HepG2 (cell line): ENCODE data around the gene SNAI1. TPM values are rescaled to one million over a fixed set of nuclear protein-coding genes. Genes with fewer than 3 reads are reported as not detected.

Source experiments
- EEA1 ChIP-seq: sonication (generic); formaldehyde crosslinking; IDR thresholded peaks from 2 replicates; pipeline ENCODE4 v1.5.1; 2020; ENCODE audit warnings: mild to moderate bottlenecking, missing genetic modification reagents, borderline replicate concordance
- GATAD1 ChIP-seq: IDR thresholded peaks from 2 replicates; pipeline ENCODE4 v1.6.1; 2016; ENCODE audit warnings: missing genetic modification reagents, missing compliant biosample characterization
- HBP1 ChIP-seq: IDR thresholded peaks from 2 replicates; pipeline ENCODE4 v1.6.1; 2016; ENCODE audit warnings: low read depth, control low read depth
- HNF1B ChIP-seq: sonication (generic); formaldehyde crosslinking; IDR thresholded peaks from 2 replicates; pipeline ENCODE4 v1.5.1; 2020; ENCODE audit warnings: mild to moderate bottlenecking, moderate library complexity, missing genetic modification reagents
- HNRNPH1 ChIP-seq: fragments of 200-400 bp; formaldehyde crosslinking; optimal IDR thresholded peaks from 2 replicates; pipeline ENCODE3; 2017; ENCODE audit warnings: mild to moderate bottlenecking, low read depth, low read length
- HOXD1 ChIP-seq: sonication (generic); formaldehyde crosslinking; IDR thresholded peaks from 2 replicates; pipeline ENCODE4 v1.5.0; 2020; ENCODE audit warnings: missing genetic modification reagents
- ISX ChIP-seq: sonication (generic); formaldehyde crosslinking; conservative IDR thresholded peaks from 2 replicates; pipeline ENCODE4 v1.5.0; 2020; ENCODE audit warnings: missing genetic modification reagents
- KAT8 ChIP-seq: IDR thresholded peaks from 2 replicates; pipeline ENCODE4 v1.6.1; 2016; ENCODE audit warnings: missing genetic modification reagents, missing compliant biosample characterization
- KIAA2018 ChIP-seq: sonication (generic); formaldehyde crosslinking; IDR thresholded peaks from 2 replicates; pipeline ENCODE4 v1.5.0; 2020; ENCODE audit warnings: mild to moderate bottlenecking, missing genetic modification reagents, borderline replicate concordance
- TARDBP ChIP-seq: sonication (generic); formaldehyde crosslinking; IDR thresholded peaks from 2 replicates; pipeline ENCODE4 v1.8.0; 2022; ENCODE audit warnings: mild to moderate bottlenecking, missing genetic modification reagents
- TP53 ChIP-seq: sonication (generic); formaldehyde crosslinking; conservative IDR thresholded peaks from 2 replicates; pipeline ENCODE4 v1.4.0; 2020; ENCODE audit warnings: missing genetic modification reagents
- ZBTB1 ChIP-seq: sonication (generic); formaldehyde crosslinking; IDR thresholded peaks from 2 replicates; pipeline ENCODE4 v1.4.0; 2020; ENCODE audit warnings: missing genetic modification reagents, borderline replicate concordance
- ZNF496 ChIP-seq: sonication (generic); formaldehyde crosslinking; IDR thresholded peaks from 2 replicates; pipeline ENCODE4 v1.8.1; 2023; ENCODE audit warnings: mild to moderate bottlenecking, moderate library complexity, missing genetic modification reagents; ENCODE audit not compliant: insufficient replicate concordance
- polyA plus RNA-seq, 8 experiments: library from polyadenylated mRNA; depleted of rRNA in 3 of 8; stranded (reverse) in 7 of 8; unstranded in 1 of 8; fragments of >200 nt; fragmentation: Illumina TruSeq in 4 of 8; extraction: Trizol in 4 of 8; gene quantifications; 2 replicates each; pipeline versions ENCODE4 v1.2.1 to v1.2.3, GENCODE V29; 2011 to 2016; ENCODE audit warnings: low read depth in 4 of 8, missing spikeins in 1 of 8, mixed read lengths in 1 of 8; ENCODE audit not compliant: insufficient read depth in 1 of 8
- total RNA-seq, 5 experiments: library from RNA; depleted of rRNA; stranded (reverse); fragments of >200 nt; fragmentation: Illumina TruSeq; extraction: Trizol; gene quantifications; 2 replicates each; pipeline ENCODE4 v1.2.3, GENCODE V29; 2016; ENCODE audit warnings: low read depth in 1 of 5

Gene SNAI1
- total and polyA plus RNA-seq, 2 of the 13 experiments (the other 11 are each of a cell fraction or from before 2014, with no cell fraction given) = 1.3 to 1.4 TPM

DNA sequence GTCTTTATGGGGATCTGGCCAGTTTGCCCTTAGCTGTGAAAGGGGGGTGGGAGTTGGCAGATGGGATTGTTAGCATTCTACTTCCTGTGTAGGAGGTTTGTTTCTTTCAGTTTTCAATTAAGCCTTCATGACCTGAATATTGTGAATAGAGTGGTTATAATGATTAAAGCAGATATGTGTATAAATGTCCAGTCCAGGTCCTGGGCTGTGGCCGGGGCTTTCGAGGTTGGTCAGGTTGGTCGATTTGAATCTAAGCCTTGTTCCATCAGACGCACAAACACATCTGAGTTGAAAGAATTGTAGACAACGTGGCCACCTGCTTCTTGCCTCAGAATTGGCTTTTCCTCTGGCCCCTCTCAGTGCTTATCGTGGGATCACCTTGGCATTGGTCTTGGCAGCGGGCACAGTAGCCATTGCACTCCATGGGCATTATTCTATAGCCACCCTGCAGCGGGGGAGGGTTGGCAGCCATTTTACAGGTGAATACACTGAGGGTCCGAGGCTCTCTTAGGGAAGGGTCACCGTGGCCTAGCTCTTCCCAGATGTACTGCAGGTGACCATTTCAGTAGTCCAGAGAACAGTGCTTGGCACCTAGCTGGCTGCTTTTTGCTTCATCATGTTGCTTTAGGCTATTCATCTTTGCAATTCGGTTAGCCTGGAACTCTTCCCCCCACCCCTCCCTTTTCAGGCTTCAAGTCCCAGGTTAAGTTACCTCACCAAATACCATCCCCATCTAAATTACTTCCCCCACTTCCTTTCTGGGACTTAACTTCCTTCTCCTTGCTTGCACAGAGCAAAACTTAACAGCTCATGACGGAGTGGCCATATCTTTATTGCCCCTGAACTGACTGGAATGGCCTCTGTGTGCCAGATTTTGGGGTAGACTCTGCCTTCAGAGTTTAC is 45.5 kb upstream of the SNAI1 start (continued):
- TF ChIP-seq TARDBP (CRISPR knock-in tag) (0 out of 2 replicates have a peak, but pooled peaks have one; percentile 18), HOXD1 (CRISPR knock-in tag) (0 out of 2 replicates have a peak, but pooled peaks have one; percentile 24), ZNF496 (CRISPR knock-in tag) (no peak), KAT8 (CRISPR knock-in tag) (no peak), HNRNPH1 (no peak), GATAD1 (CRISPR knock-in tag) (no peak), ZBTB1 (CRISPR knock-in tag) (no peak), KIAA2018 (CRISPR knock-in tag) (no peak), EEA1 (no peak), HBP1 (no peak), TP53 (CRISPR knock-in tag) (no peak), HNF1B (peak; percentile 16; the same call in 1 of the 2 replicates), ISX (CRISPR knock-in tag) (no peak)
